Activated B cell treated with CpG ODN at 0.5 μM for 24 hours (primary cell): ENCODE measurements around the gene RAC2. TPM values are rescaled to one million over a fixed set of nuclear protein-coding genes. Genes with fewer than 3 reads are reported as not detected.
A peak's percentile ranks its signal among the peaks of the same experiment; 100 is the strongest.

Experiments
- ATAC-seq: fragments of 200-7000 bp; cut with Tn5 transposase; one replicate; pipeline ENCODE4 v1.10.0; 2021; ENCODE audit warnings: low read depth, mild to moderate bottlenecking, moderate library complexity
- CTCF ChIA-PET: fragments of 350-600 bp; sonication (Branson Sonifier 250); formaldehyde crosslinking; loops from one replicate; lab custom pipeline; 2021; ENCODE audit warnings: antibody characterized with exemption; lab: Charles Lee
- POLR2A ChIA-PET: fragments of 350-600 bp; sonication (Branson Sonifier 250); formaldehyde crosslinking; loops from one replicate; lab custom pipeline; 2021; ENCODE audit warnings: antibody characterized with exemption; lab: Charles Lee
- DNase-seq: peaks from one replicate; pipeline ENCODE4 v3.0.0; 2022
- H3K27ac Mint-ChIP-seq: one replicate; pipeline ENCODE4 v1.8.0; 2020; ENCODE audit warnings: mixed read lengths
- H3K27me3 Mint-ChIP-seq: one replicate; pipeline ENCODE4 v1.8.0; 2021; ENCODE audit warnings: mixed read lengths
- H3K36me3 Mint-ChIP-seq: one replicate; pipeline ENCODE4 v1.8.0; 2021; ENCODE audit warnings: low read depth, mixed read lengths
- H3K4me1 Mint-ChIP-seq: one replicate; pipeline ENCODE4 v1.8.0; 2021; ENCODE audit warnings: mixed read lengths
- H3K4me3 Mint-ChIP-seq: one replicate; pipeline ENCODE4 v1.8.0; 2020; ENCODE audit warnings: mild to moderate bottlenecking, mixed read lengths
- H3K9me3 Mint-ChIP-seq: one replicate; pipeline ENCODE4 v1.8.0; 2020; ENCODE audit warnings: mixed read lengths
- CTCF ChIP-seq: fragments of 200-600 bp; IDR thresholded peaks from one replicate; pipeline ENCODE4 v1.8.0; 2022; ENCODE audit warnings: antibody characterized with exemption, mild to moderate bottlenecking
- intact Hi-C: fragments of 100-400 bp; cut with micrococcal nuclease; formaldehyde crosslinking; loops from one replicate; pipeline ENCODE4 v1.15.1; 2024
- total RNA-seq: library from RNA; stranded (reverse); gene quantifications from 2 replicates; pipeline ENCODE4 v1.2.3, GENCODE V29; 2022

RAC2 gene
- total RNA-seq, 1 donor from 2014 or later = 557 TPM

GRCh38 chr22:37269936-37270678 is 26.0 kb upstream of the RAC2 start:
- H3K9me3 Mint-ChIP-seq = no peaks in the 10 kb centered on the region
- ATAC-seq (no peak), DNase-seq (no peak)
- no peak for TF ChIP-seq CTCF
- peak overlapping the region; percentile 35 for H3K27ac Mint-ChIP-seq
- no peaks in the 10 kb centered on the region for H3K27me3 Mint-ChIP-seq
- H3K4me1 Mint-ChIP-seq = peaks cover 53% of the 10 kb centered on the region
- H3K36me3 Mint-ChIP-seq = no peaks in the 10 kb centered on the region
- no peak overlapping the region for H3K4me3 Mint-ChIP-seq
- CTCF ChIA-PET = interaction anchor here (1.0 to 3.8 kb wide), 6 partner anchors 9 to 186 kb away, joined by 3 to 12 read pairs (median 4); partner anchors contain the start of gene CYTH4
- intact Hi-C loops = no loop called here
- POLR2A ChIA-PET = interaction anchor here (0.7 to 1.9 kb wide), 4 partner anchors 9 to 71 kb away, joined by 3 to 4 read pairs (median 4); no protein-coding TSS in a partner anchor

DNA sequence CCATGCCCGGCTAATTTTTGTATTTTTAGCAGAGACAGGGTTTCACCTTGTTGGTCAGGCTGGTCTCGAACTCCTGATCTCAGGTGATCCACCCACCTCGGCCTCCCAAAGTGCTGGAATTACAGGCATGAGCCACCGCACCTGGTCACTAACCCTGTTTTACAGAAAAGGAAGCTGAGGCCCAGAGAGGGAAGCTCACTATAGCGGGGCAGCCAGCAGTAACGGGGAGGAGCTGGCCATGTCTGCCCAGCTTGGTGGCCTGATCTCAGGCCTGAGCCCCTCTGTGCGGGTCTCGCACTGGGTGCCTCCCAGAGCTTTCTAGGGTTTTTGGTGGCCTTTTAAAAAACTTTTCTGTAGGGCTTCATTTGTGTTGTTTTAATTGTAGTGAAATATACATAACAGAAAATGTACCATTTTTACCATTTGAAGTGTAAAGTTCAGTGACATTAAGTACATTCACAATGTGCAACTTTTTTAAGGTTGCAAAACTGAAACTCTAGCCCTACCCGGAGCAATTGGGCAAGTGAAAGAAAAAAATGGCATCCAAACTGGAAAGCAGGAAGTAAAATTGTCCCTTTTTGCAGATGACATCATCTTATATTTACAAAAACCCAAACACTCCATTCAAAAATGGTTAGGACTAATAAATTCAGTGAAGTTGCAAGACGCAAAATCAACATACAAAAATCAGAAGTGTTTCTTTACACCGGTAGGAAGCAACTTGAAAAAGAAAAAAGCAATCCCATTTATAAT is 23.8 kb upstream of the RAC2 start:
- ChIA-PET POLR2A (interaction anchor here (0.9 to 1.6 kb wide), 8 partner anchors 16 to 492 kb away, joined by 3 to 6 read pairs (median 3); partner anchors contain the start of genes IFT27 and RAC2), CTCF (interaction anchor here (0.7 to 3.1 kb wide), 16 partner anchors 14 to 299 kb away, joined by 3 to 18 read pairs (median 5); partner anchors contain the start of genes CYTH4 and RAC2)
- Mint-ChIP-seq H3K4me3 (peak overlapping the region; percentile 88), H3K27me3 (no peaks in the 10 kb centered on the region), H3K36me3 (peaks cover 2% of the 10 kb centered on the region), H3K9me3 (peaks cover 3% of the 10 kb centered on the region), H3K4me1 (peaks cover 31% of the 10 kb centered on the region), H3K27ac (peak overlapping the region; percentile 93)
- ATAC-seq (no peak), DNase-seq (no peak)
- TF ChIP-seq CTCF = no peak
- intact Hi-C loops = loop anchor here (1.0 kb wide), 6 partner anchors 14 to 299 kb away; partner anchors contain the start of gene CYTH4

GRCh38 chr22:37267135-37267587 is 23.1 kb upstream of the RAC2 start:
- ATAC-seq = peak; percentile 99
- peak overlapping the region; percentile 93 for H3K27ac Mint-ChIP-seq
- intact Hi-C loops = loop anchor here (1.0 kb wide), 6 partner anchors 15 to 300 kb away; partner anchors contain the start of gene CYTH4
- CTCF ChIA-PET = interaction anchor here (0.7 to 3.1 kb wide), 16 partner anchors 15 to 300 kb away, joined by 3 to 18 read pairs (median 5); partner anchors contain the start of genes CYTH4 and RAC2
- peaks cover 3% of the 10 kb centered on the region for H3K9me3 Mint-ChIP-seq
- peak; percentile 29 for TF ChIP-seq CTCF
- POLR2A ChIA-PET = interaction anchor here (0.9 to 1.6 kb wide), 8 partner anchors 16 to 491 kb away, joined by 3 to 6 read pairs (median 3); partner anchors contain the start of genes IFT27 and RAC2
- peaks cover 31% of the 10 kb centered on the region for H3K4me1 Mint-ChIP-seq
- H3K27me3 Mint-ChIP-seq = no peaks in the 10 kb centered on the region
- H3K4me3 Mint-ChIP-seq = peak overlapping the region; percentile 88
- H3K36me3 Mint-ChIP-seq = peaks cover 2% of the 10 kb centered on the region
- DNase-seq = peak; percentile 80

DNA sequence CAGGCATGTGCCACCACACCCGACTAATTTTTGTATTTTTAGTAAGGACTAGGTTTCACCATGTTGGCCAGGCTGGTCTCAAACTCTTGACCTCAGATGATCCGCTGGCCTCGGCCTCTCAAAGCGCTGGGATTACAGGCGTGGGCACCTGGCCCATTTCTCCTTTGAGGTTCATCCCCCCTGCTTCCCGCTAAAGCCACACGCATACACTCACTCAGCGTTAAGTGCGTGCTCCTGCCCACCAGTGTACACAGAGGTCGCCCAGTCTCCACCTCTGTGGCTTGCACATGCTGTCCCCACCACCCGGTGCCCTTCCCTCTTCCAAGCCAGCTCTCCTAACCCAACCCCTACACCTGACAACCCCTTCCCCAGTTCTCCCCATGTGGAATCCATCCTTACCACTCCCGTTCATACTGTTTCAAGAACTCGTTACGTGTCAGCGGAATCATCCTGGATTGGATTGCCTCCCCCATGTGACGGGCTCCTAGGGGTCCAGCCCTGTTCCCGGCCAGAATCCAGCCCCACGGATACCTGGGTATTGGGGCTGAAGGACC is 22.6 kb upstream of the RAC2 start:
- Mint-ChIP-seq H3K9me3 (peaks cover 3% of the 10 kb centered on the region), H3K27me3 (no peaks in the 10 kb centered on the region), H3K4me3 (peak overlapping the region; percentile 88), H3K4me1 (peaks cover 31% of the 10 kb centered on the region), H3K27ac (peak overlapping the region; percentile 93), H3K36me3 (peaks cover 2% of the 10 kb centered on the region)
- CTCF ChIA-PET = interaction anchor here (1.0 to 2.9 kb wide), 7 partner anchors 22 to 300 kb away, joined by 3 to 9 read pairs (median 7); partner anchors contain the start of gene RAC2
- no peak for TF ChIP-seq CTCF
- POLR2A ChIA-PET = interaction anchor here (1.6 kb wide), 1 partner anchor 23 kb away, joined by 6 read pairs; the partner anchor contains the start of gene RAC2
- intact Hi-C loops = loop anchor here (1.0 kb wide), 6 partner anchors 16 to 301 kb away; partner anchors contain the start of gene CYTH4
- ATAC-seq (no peak), DNase-seq (no peak)
